WERI-Rb-1 (cell line): Measurements from ENCODE around the gene BTBD17.
A peak's percentile ranks its signal among the peaks of the same experiment; 100 is the strongest.

Source experiments
- DNase-seq: peaks from one replicate; pipeline ENCODE4 v3.0.0-alpha.2; 2020
- H3K27ac ChIP-seq: fragments of 250-450 bp; sonication (Bioruptor Pico); 2 replicates; pipeline ENCODE4 v1.5.1; 2020; ENCODE audit warnings: mild to moderate bottlenecking, moderate library complexity
- H3K27me3 ChIP-seq: fragments of 250-450 bp; sonication (Bioruptor Pico); 2 replicates; pipeline ENCODE4 v1.5.1; 2021; ENCODE audit warnings: mild to moderate bottlenecking, low read depth, moderate library complexity; ENCODE audit not compliant: insufficient read depth, severe bottlenecking
- H3K36me3 ChIP-seq: fragments of 250-450 bp; sonication (Bioruptor Pico); 2 replicates; pipeline ENCODE4 v1.5.1; 2020; ENCODE audit warnings: mild to moderate bottlenecking, moderate library complexity
- H3K4me3 ChIP-seq: 2 replicates; pipeline ENCODE4 v1.5.1; 2011; ENCODE audit warnings: low read depth, mild to moderate bottlenecking, control low read depth, low read length
- H3K9me3 ChIP-seq: fragments of 250-450 bp; sonication (Bioruptor Pico); 2 replicates; pipeline ENCODE4 v1.5.1; 2021; ENCODE audit warnings: mild to moderate bottlenecking, moderate library complexity; ENCODE audit not compliant: severe bottlenecking
- TF ChIP-seq, protein P1 (sequence below): IDR thresholded peaks from 2 replicates; pipeline ENCODE4 v1.5.1; 2011; ENCODE audit warnings: low read depth, mild to moderate bottlenecking, control low read depth, inconsistent platforms, low read length

The BTBD17 gene

DNA sequence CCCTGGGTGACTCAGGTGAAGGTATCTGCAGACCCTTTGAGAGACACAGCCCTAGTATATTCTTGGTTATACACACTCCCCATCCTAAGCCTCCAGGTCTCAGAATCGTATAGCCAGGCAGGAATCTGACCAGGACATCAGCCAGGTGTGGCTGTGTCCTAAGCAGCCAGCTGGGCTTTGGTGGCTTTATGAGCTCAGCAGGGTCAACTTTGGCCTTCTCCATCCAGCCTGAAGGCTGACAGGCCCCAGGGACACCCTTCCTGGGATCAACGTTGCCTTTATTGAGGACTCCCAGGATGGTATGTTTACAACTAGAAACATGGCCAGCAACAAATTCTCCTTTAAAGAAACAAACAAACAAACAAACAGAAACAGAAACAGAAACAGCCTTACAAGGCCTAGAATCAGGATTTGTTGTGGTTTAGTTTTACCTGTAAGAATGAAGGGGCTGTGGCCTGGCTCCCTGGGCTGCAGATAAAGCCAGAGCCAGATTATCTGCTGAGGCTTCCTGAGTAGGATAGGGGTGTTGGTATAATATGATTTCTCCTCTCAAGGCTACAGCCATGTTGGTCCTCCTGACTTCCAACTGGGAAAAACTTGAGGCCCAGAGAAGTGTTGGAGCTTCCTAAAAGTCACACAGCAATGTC, 27.2 kb downstream of the BTBD17 start:
- H3K4me3 ChIP-seq: no peak overlapping the region

DNA sequence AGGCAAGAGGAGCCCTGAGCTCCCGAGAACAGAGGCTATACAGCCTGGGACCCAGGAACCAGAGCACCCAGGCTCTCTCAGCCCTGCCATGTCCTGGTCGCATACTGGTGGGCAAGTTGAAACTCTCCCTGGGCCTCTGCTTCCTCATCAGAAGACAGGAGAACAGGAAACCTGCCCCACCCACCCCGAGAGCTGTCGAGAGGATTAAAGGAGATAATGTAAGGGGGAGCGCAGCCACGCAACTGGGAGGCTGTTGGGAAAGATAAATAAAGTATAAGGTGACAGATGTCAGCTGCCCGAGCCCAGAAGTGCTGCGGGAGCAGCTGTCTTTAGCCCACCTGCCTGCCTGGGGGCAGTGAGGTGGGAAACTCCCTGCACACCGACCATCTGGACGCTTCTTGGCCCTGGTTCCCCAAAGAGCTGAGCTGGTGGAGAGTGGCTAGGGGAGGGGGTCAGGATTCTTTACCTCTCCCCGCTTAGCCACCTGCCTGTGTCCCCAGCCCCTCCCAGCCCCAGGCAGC, 28.8 kb downstream of the BTBD17 start:
- H3K4me3 ChIP-seq: peak overlapping the region; percentile 5
- H3K36me3 ChIP-seq: 0 out of 2 replicates have a peak, but pooled peaks cover 2% of the 10 kb centered on the region
- peak overlapping the region; percentile 96 for H3K27ac ChIP-seq
- peaks cover 24% of the 10 kb centered on the region for H3K9me3 ChIP-seq
- TF ChIP-seq, protein P1, sequence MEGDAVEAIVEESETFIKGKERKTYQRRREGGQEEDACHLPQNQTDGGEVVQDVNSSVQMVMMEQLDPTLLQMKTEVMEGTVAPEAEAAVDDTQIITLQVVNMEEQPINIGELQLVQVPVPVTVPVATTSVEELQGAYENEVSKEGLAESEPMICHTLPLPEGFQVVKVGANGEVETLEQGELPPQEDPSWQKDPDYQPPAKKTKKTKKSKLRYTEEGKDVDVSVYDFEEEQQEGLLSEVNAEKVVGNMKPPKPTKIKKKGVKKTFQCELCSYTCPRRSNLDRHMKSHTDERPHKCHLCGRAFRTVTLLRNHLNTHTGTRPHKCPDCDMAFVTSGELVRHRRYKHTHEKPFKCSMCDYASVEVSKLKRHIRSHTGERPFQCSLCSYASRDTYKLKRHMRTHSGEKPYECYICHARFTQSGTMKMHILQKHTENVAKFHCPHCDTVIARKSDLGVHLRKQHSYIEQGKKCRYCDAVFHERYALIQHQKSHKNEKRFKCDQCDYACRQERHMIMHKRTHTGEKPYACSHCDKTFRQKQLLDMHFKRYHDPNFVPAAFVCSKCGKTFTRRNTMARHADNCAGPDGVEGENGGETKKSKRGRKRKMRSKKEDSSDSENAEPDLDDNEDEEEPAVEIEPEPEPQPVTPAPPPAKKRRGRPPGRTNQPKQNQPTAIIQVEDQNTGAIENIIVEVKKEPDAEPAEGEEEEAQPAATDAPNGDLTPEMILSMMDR: no peak
- DNase-seq: peak; percentile 99
- H3K27me3 ChIP-seq: no peaks in the 10 kb centered on the region

More for the DNA sequence above, 27.2 kb downstream of the BTBD17 start:
- DNase-seq: peak; percentile 63
- TF ChIP-seq, protein P1: no peak
- H3K36me3 ChIP-seq: 0 out of 2 replicates have a peak, but pooled peaks cover 2% of the 10 kb centered on the region
- peaks cover 24% of the 10 kb centered on the region for H3K9me3 ChIP-seq
- no peaks in the 10 kb centered on the region for H3K27me3 ChIP-seq
- H3K27ac ChIP-seq: peak overlapping the region; percentile 96

DNA sequence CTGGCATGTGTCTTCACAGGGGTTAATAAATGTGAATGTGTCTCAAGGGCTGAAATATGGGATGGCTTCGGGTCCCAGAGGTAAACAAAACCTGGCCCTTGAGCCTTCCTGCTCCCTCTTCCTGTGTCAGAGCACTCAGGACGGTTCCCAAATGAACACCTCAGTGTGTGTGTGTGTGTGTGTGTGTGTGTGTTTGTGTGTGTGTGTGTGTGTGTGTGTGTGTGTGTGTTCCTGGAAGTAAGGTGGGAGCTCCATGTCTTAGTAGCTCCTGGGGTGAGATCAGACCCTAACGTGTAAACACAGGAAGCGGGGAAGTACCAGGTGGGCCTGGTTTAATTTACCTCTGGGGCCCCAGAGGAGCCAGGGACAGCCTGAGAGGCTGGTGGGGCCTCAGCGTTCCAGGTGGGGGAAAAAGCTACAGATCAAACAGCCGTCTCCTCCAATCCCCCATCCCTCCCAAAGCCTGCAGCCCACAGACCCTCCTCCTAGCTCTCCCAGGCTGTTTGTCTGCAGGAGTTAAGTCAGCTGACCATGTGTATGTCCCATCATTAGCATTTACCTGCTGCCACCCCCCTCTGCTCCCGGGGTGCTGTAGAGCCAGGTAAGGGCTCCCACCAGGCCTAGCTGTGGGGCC, 29.5 kb downstream of the BTBD17 start:
- TF ChIP-seq, protein P1: no peak
- Histone ChIP-seq H3K27ac (peak overlapping the region; percentile 96), H3K36me3 (0 out of 2 replicates have a peak, but pooled peaks cover 2% of the 10 kb centered on the region), H3K27me3 (no peaks in the 10 kb centered on the region), H3K9me3 (peaks cover 24% of the 10 kb centered on the region), H3K4me3 (peak overlapping the region; percentile 5)
- DNase-seq: peak; percentile 81

DNA sequence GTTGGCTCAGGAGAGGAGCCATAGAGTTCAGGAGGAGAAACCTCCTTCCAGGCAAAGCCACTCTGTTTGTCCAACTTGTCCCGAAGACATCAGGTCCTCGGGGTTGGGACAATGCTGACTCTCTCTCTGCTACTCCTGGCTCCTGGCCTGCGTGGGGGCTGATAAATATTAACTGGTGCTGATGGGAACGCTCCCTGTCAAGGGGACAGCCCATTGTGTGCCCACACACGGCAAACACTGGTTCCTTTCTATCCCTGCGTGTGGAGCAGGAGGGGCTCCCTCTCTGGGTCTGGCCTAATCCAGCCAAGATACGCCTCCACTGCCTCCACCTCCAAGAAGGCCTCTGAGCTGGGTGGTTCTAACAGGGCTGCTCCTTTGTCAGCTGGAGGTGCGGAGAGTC, 31.2 kb downstream of the BTBD17 start:
- Histone ChIP-seq H3K27ac (peak overlapping the region; percentile 96), H3K27me3 (no peaks in the 10 kb centered on the region), H3K9me3 (peaks cover 17% of the 10 kb centered on the region), H3K4me3 (no peak overlapping the region), H3K36me3 (0 out of 2 replicates have a peak, but pooled peaks cover 2% of the 10 kb centered on the region)
- no peak for DNase-seq
- TF ChIP-seq, protein P1: no peak

DNA sequence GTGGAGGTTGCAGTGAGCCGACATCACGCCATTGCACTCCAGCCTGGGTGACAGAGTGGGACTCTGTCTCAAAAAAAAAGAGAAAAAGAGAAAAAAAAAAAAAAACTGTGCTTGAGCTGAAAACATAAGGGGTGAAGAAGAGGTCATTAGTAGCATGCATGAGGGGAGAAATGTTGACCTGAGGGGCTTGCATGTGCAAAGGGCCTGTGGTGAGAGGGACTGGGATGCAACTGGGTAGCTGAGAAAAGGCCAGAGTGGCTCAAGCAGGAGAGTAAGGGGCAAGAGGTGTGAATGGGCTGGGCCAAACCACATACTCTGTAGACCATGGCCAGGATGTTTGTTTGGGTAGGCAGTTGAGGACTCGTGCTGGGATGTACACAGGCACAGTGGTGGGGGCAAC, 32.3 kb downstream of the BTBD17 start:
- H3K27me3 ChIP-seq: no peaks in the 10 kb centered on the region
- TF ChIP-seq, protein P1: no peak

More for the DNA sequence above, 32.3 kb downstream of the BTBD17 start:
- Histone ChIP-seq H3K4me3 (no peak overlapping the region), H3K36me3 (0 out of 2 replicates have a peak, but pooled peaks cover 2% of the 10 kb centered on the region), H3K9me3 (peaks cover 6% of the 10 kb centered on the region), H3K27ac (no peak overlapping the region)
- no peak for DNase-seq
